PFSK-1 (cell line): ENCODE results near the gene SLC10A7.

Source experiments
- POLR2AphosphoS5 ChIP-seq: IDR thresholded peaks from 2 replicates; pipeline ENCODE4 v1.6.1; 2012; ENCODE audit warnings: low read depth, mild to moderate bottlenecking, control low read depth, low read length, moderate library complexity
- TAF1 ChIP-seq: IDR thresholded peaks from 2 replicates; pipeline ENCODE4 v1.6.1; 2012; ENCODE audit warnings: low read length, control low read depth, borderline replicate concordance; ENCODE audit not compliant: insufficient read depth
- TF ChIP-seq, protein P1 (sequence below), 2 experiments: IDR thresholded peaks; 2 replicates each; pipeline versions ENCODE4 v1.6.1 to v1.8.0; 2011 to 2012; ENCODE audit warnings: low read depth in 2 of 2, low read length in 2 of 2, control low read depth in 1 of 2, inconsistent platforms in 1 of 2, mild to moderate bottlenecking in 1 of 2, moderate library complexity in 1 of 2; ENCODE audit not compliant: insufficient read depth in 1 of 2

DNA sequence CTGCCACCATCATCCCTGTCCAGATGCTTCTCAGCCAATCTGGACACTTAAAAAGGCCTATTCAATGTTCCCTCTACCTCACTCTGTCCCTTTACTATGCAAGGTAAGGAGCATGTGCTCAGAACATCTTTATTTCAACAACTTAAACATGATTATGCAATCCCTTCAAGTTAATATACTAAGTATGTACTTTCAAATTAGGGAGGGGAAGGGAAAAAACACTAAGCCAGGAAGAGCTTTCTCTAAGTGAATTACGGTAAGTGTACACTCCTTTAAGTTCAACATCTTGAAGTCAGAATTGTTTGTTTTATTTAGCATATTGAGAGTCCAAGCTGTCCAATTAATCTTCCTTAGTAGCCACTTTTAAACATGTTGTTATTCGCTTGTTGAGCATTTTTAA is 14.1 kb downstream of the SLC10A7 start:
- TF ChIP-seq, protein P1, sequence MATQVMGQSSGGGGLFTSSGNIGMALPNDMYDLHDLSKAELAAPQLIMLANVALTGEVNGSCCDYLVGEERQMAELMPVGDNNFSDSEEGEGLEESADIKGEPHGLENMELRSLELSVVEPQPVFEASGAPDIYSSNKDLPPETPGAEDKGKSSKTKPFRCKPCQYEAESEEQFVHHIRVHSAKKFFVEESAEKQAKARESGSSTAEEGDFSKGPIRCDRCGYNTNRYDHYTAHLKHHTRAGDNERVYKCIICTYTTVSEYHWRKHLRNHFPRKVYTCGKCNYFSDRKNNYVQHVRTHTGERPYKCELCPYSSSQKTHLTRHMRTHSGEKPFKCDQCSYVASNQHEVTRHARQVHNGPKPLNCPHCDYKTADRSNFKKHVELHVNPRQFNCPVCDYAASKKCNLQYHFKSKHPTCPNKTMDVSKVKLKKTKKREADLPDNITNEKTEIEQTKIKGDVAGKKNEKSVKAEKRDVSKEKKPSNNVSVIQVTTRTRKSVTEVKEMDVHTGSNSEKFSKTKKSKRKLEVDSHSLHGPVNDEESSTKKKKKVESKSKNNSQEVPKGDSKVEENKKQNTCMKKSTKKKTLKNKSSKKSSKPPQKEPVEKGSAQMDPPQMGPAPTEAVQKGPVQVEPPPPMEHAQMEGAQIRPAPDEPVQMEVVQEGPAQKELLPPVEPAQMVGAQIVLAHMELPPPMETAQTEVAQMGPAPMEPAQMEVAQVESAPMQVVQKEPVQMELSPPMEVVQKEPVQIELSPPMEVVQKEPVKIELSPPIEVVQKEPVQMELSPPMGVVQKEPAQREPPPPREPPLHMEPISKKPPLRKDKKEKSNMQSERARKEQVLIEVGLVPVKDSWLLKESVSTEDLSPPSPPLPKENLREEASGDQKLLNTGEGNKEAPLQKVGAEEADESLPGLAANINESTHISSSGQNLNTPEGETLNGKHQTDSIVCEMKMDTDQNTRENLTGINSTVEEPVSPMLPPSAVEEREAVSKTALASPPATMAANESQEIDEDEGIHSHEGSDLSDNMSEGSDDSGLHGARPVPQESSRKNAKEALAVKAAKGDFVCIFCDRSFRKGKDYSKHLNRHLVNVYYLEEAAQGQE (IDR thresholded peaks at IDR 0.05; ENCODE audit: insufficient read depth in 1 of 2, low read depth in 2 of 2, low read length in 2 of 2), result no peak
- TF ChIP-seq TAF1 (no peak), POLR2AphosphoS5 (no peak)
